Osteoblast (primary cell): ENCODE measurements around the gene CTDP1. TPM values are rescaled to one million over a fixed set of nuclear protein-coding genes. Genes with fewer than 3 reads are reported as not detected.

Source experiments
- DNase-seq: peaks from one replicate; pipeline ENCODE4 v3.0.0; 2011; ENCODE audit warnings: low spot score, mixed read lengths; ENCODE audit not compliant: insufficient read length; ENCODE audit errors: missing footprints
- H2AFZ ChIP-seq: 2 replicates; pipeline ENCODE4 v1.6.0; 2011; ENCODE audit warnings: mild to moderate bottlenecking, low read length
- H3K27ac ChIP-seq: 2 replicates; pipeline ENCODE4 v1.5.1; 2011; ENCODE audit warnings: mild to moderate bottlenecking, low read depth, low read length, moderate library complexity
- H3K27me3 ChIP-seq: 2 replicates; pipeline ENCODE4 v1.6.0; 2012; ENCODE audit warnings: mild to moderate bottlenecking, control low read depth, inconsistent platforms, low read length, moderate library complexity; ENCODE audit not compliant: insufficient read depth
- H3K36me3 ChIP-seq: 2 replicates; pipeline ENCODE4 v1.5.1; 2011; ENCODE audit warnings: mild to moderate bottlenecking, low read length, control low read depth, moderate library complexity; ENCODE audit not compliant: insufficient read depth
- H3K4me1 ChIP-seq: 2 replicates; pipeline ENCODE4 v1.5.1; 2011; ENCODE audit warnings: mild to moderate bottlenecking, low read length, control low read depth, moderate library complexity; ENCODE audit not compliant: insufficient read depth
- H3K4me2 ChIP-seq: 2 replicates; pipeline ENCODE4 v1.6.0; 2011; ENCODE audit warnings: mild to moderate bottlenecking, low read length; ENCODE audit not compliant: insufficient read depth
- H3K4me3 ChIP-seq: fragments of 200-600 bp; sonication (generic); 3 replicates; pipeline ENCODE4 v1.5.1; 2012; ENCODE audit warnings: mild to moderate bottlenecking, low read length, inconsistent platforms; ENCODE audit not compliant: insufficient read depth
- H3K79me2 ChIP-seq: 2 replicates; pipeline ENCODE4 v1.6.0; 2012; ENCODE audit warnings: mild to moderate bottlenecking, low read length, control low read depth, inconsistent platforms; ENCODE audit not compliant: insufficient read depth
- H3K9me3 ChIP-seq: 2 replicates; pipeline ENCODE4 v1.5.1; 2011; ENCODE audit warnings: low read depth, low read length, control low read depth
- H4K20me1 ChIP-seq: 2 replicates; pipeline ENCODE4 v1.6.0; 2012; ENCODE audit warnings: mild to moderate bottlenecking, low read length, control low read depth; ENCODE audit not compliant: insufficient read depth
- total RNA-seq: library from RNA; depleted of rRNA; stranded (reverse); fragments of >200 nt; gene quantifications from 2 replicates; pipeline ENCODE4 v1.2.3, GENCODE V29; 2012
- TF ChIP-seq, protein P1 (sequence below): IDR thresholded peaks from 2 replicates; pipeline ENCODE4 v1.5.1; 2011; ENCODE audit warnings: mild to moderate bottlenecking, low read depth, low read length, moderate library complexity; ENCODE audit errors: extremely low read depth

The CTDP1 gene
- total RNA-seq, 1 donor: 26.8 TPM

DNA sequence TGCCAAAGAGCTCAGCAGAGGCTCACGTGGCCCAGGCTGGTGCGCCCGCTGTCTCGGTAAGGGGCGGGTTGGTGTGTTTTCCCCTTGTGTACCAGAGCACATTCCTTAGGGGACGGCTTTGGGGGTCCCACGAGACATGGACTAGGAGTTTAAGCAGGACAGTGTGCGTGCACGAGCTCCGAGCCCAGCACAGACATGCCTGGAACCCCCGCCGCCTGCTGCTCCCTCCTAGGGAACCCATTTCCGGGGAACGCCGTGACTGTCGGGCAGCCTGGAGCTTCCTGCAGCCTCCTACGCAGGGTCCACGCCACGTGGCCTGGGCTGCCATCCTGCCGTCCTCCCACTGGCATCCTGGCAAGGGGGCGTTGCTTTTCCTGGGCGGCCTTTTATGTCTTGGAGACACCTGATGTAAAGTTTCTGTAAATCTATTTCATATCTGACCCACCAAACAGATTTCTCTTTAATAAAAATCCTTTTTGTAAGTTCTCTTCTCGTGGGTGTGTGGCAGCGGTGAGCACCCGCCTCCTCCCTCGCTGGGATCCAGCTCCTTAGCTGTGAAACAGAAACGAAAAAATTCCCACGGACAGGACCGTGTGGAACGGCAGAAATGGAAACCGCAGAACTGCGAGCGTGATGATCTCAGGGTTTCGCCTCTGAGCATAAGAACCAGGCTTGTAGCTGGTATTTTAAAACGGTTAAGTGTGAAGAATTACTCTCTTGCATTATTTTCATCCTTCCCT lies 74.6 kb downstream of the CTDP1 start:
- H3K9me3 ChIP-seq: no peaks in the 10 kb centered on the region
- H3K79me2 ChIP-seq: no peaks in the 10 kb centered on the region
- no peak overlapping the region for H3K4me2 ChIP-seq
- TF ChIP-seq, protein P1, sequence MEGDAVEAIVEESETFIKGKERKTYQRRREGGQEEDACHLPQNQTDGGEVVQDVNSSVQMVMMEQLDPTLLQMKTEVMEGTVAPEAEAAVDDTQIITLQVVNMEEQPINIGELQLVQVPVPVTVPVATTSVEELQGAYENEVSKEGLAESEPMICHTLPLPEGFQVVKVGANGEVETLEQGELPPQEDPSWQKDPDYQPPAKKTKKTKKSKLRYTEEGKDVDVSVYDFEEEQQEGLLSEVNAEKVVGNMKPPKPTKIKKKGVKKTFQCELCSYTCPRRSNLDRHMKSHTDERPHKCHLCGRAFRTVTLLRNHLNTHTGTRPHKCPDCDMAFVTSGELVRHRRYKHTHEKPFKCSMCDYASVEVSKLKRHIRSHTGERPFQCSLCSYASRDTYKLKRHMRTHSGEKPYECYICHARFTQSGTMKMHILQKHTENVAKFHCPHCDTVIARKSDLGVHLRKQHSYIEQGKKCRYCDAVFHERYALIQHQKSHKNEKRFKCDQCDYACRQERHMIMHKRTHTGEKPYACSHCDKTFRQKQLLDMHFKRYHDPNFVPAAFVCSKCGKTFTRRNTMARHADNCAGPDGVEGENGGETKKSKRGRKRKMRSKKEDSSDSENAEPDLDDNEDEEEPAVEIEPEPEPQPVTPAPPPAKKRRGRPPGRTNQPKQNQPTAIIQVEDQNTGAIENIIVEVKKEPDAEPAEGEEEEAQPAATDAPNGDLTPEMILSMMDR: no peak
- no peak overlapping the region for H3K27ac ChIP-seq
- peaks cover 15% of the 10 kb centered on the region for H3K36me3 ChIP-seq
- H4K20me1 ChIP-seq: peaks cover 4% of the 10 kb centered on the region
- H3K27me3 ChIP-seq: no peaks in the 10 kb centered on the region
- H2AFZ ChIP-seq: no peak overlapping the region
- no peak overlapping the region for H3K4me3 ChIP-seq
- peak; percentile 34 for DNase-seq
- H3K4me1 ChIP-seq: no peaks in the 10 kb centered on the region

DNA sequence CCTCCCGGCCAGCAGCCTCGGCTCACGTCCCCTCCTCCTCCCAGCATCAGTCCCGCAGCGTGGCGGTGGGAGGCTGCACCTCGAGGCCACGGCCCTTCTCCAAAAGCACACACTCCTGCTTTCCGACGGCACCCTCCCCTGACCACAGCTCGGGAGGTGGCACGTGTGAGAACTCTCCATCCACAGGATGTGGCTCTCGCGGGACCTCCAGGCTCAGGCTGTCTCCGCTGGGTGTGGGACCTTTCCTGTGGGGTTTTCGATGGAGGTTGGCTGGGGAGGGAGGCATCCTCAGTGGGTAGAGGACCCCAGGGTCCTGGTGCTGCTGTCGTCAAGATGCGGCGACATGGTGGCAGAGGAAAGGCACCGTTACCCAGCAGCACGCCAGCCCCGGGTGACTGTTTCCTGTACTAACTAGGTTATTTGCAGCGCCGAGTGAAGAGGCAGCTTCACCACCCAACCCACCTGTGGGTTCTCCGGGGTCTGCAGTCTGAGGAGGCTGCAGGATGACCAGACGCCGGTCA lies 75.3 kb downstream of the CTDP1 start:
- peak; percentile 56 for DNase-seq
- no peak overlapping the region for H3K4me3 ChIP-seq
- TF ChIP-seq, protein P1: no peak

DNA sequence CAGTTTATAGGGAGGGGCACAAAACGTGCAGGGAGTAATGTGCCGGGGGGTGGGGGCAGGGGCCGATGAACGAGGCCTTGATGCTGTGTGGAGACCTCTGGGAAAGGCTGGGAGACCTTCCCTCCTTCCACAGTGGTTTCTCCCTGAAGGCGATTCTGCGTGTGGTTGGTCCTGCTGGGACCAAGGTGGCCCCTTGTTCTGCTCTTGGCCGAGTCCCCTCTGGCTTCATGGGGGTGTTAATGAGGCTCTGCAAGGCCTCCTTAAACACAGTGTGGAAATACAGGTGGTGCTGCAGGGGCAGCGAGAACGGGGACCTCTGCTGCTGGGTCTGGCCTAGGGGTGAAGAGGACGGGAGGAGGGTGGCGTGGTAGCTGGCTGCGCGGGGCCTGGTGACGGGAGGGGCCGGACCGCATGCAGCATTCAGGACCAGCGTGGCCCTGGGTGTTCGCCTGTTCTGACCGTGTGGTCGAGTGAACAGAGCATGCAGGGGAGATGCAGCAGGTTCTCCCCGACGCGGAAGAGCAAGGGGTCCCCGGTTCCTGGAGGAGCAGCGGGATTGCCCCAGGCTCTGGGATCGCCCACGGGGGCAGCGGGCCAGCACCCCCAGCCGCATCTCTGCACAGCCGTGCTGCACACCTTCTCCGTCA lies 76.0 kb downstream of the CTDP1 start:
- no peak overlapping the region for H2AFZ ChIP-seq
- no peak overlapping the region for H3K27ac ChIP-seq
- DNase-seq: peak; percentile 55
- H3K4me2 ChIP-seq: no peak overlapping the region
- H3K27me3 ChIP-seq: no peaks in the 10 kb centered on the region
- H4K20me1 ChIP-seq: peaks cover 4% of the 10 kb centered on the region
- peaks cover 15% of the 10 kb centered on the region for H3K36me3 ChIP-seq
- H3K9me3 ChIP-seq: no peaks in the 10 kb centered on the region
- TF ChIP-seq, protein P1: no peak
- no peaks in the 10 kb centered on the region for H3K79me2 ChIP-seq
- H3K4me3 ChIP-seq: no peak overlapping the region
- no peaks in the 10 kb centered on the region for H3K4me1 ChIP-seq

More for the DNA sequence above, 75.3 kb downstream of the CTDP1 start:
- Histone ChIP-seq H3K4me1 (no peaks in the 10 kb centered on the region), H3K79me2 (no peaks in the 10 kb centered on the region), H2AFZ (no peak overlapping the region), H3K4me2 (no peak overlapping the region), H3K9me3 (no peaks in the 10 kb centered on the region), H3K27ac (no peak overlapping the region), H4K20me1 (peaks cover 4% of the 10 kb centered on the region), H3K27me3 (no peaks in the 10 kb centered on the region), H3K36me3 (peaks cover 15% of the 10 kb centered on the region)

DNA sequence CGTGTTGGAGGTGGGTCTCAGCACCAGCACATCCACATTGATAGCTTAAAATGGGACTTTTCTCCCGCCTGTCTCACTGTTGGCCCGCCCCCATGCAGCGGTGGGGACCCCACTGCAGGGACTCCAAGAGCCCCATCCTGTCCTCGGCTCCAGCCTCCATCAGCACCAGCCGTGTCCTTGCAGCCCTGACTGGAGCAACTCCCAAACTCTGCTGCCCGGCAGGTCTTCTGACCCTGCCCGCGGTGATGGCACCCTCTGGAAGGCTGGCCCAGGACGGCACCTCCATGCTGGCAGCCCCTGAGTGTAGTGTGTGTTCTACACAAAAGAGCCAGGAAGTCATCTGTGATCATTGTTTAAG lies 76.5 kb downstream of the CTDP1 start:
- TF ChIP-seq, protein P1: no peak
- DNase-seq: peak; percentile 26
- Histone ChIP-seq H3K4me3 (no peak overlapping the region), H3K79me2 (no peaks in the 10 kb centered on the region), H2AFZ (no peak overlapping the region), H3K9me3 (no peaks in the 10 kb centered on the region), H3K27me3 (no peaks in the 10 kb centered on the region), H4K20me1 (peaks cover 4% of the 10 kb centered on the region), H3K4me2 (no peak overlapping the region), H3K27ac (no peak overlapping the region), H3K36me3 (peaks cover 15% of the 10 kb centered on the region), H3K4me1 (no peaks in the 10 kb centered on the region)
